Adipose tissue (tissue), 3 donors: ENCODE measurements around the gene TMEM273. TPM values are rescaled to one million over a fixed set of nuclear protein-coding genes. Genes with fewer than 3 reads are reported as not detected.

Source experiments
- H3K27ac ChIP-seq: one replicate; pipeline ENCODE4 v1.5.1; 2013; ENCODE audit warnings: low read depth, low read length
- WGBS, 3 donors: extraction: QIAGEN DNeasy Blood & Tissue Kit; methylation state at CpG; one replicate each; pipeline ENCODE4 v1.1.7; 2013; 5-methylcytosine and 5-hydroxymethylcytosine counted together
- polyA plus RNA-seq, 3 donors: library from polyadenylated mRNA; stranded (reverse); fragments of 200-250 nt; gene quantifications; one replicate each; pipeline ENCODE4 v1.2.3, GENCODE V29; 2013
- donor health status: healthy with polysubstance abuse.
- donor health status: Bipolar disorder and iron deficiency.
- donor health status: healthy.

The TMEM273 gene
- polyA plus RNA-seq, 3 donors, result 3.6 to 41.8 (median 26.4) TPM

DNA sequence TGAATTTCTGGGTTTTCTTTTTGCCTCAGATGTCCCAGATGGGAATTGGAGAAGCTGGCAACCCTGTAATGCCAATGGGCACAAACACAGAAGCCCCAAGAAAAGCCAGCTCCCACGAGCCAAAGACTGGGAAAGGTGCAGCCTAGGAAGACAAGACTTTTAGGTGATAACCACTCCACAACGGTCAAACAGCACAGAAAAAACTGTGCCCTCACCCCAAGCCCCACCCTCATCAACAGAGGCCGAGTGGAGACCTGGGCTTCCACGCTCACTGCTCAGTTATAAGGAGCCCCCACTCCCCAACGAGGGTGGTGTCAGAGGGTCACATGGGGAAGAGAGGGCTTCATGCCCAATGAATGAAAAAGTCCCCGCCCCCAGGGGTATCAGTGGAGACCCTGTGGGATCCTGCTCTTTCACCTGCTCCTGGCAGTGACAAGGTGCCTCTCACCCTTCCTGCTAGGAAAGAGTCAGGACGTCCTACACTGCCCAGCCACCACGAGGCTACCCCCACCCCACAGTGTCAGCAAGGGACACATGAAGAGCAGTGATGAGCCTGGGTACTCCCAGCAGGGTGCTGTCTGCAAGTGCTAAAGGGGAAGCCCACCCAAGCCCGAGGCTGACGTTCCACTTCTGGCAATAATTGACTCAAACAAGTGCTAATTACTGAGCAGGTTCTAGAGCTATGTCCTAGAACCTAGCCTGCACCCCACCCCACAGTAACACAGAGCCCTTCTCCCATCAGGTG lies 8.3 kb downstream of the TMEM273 start:
- WGBS, 3 donors, result 66 to 80% (median 73%) methylated on average over 10 of the region's 10 CpGs

DNA sequence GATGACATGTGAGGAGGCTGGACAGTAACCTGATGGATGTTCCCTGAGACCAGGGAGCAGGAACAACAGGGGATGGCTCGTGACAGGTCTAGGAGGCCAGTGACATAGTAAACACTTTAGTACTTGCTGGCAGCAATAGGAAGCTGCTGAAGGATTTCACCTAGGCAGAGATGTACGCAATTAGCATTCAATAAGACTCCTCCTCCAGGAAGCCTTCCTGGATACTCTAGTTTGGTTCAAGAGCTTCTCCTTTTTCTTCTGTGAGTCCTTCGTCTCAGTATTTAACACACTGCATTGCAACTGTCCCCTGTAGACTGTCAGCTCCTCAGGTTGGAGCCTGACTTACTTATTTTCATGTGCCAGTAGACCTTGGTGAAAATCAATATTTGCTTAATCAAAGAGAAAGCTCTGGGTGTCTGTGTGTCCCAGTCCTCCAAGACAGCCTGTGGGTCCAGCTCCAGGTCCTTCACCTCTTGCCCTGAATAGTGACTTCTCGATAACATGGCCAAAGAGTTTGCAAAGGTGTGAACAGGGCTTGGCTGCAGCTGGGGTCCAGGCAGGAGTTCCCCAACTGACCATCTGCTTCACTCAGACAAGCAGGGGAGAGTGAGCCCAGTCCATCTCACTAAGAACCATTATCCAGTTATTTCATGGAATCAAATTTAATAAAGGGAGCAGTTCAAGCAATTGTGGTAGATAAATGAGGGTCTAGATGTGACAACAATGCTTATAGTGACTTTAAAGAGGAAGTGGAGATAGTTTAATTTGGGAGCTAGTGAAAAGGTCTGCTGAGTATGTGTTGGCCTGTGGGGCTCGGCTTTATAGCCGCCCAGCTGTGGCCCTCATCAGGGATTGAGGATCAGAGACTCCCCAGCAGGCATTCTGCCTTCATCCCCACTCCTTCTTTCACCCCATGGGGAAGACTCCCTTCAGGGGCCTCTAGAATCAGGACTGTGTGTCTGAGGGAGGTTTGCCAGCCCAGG lies 9.4 kb downstream of the TMEM273 start:
- no peak overlapping the region for H3K27ac ChIP-seq
- WGBS, 3 donors, result 71 to 87% (median 83%) methylated on average over 6 of the region's 6 CpGs

More for the DNA sequence above, 8.3 kb downstream of the TMEM273 start:
- H3K27ac ChIP-seq, result no peak overlapping the region

DNA sequence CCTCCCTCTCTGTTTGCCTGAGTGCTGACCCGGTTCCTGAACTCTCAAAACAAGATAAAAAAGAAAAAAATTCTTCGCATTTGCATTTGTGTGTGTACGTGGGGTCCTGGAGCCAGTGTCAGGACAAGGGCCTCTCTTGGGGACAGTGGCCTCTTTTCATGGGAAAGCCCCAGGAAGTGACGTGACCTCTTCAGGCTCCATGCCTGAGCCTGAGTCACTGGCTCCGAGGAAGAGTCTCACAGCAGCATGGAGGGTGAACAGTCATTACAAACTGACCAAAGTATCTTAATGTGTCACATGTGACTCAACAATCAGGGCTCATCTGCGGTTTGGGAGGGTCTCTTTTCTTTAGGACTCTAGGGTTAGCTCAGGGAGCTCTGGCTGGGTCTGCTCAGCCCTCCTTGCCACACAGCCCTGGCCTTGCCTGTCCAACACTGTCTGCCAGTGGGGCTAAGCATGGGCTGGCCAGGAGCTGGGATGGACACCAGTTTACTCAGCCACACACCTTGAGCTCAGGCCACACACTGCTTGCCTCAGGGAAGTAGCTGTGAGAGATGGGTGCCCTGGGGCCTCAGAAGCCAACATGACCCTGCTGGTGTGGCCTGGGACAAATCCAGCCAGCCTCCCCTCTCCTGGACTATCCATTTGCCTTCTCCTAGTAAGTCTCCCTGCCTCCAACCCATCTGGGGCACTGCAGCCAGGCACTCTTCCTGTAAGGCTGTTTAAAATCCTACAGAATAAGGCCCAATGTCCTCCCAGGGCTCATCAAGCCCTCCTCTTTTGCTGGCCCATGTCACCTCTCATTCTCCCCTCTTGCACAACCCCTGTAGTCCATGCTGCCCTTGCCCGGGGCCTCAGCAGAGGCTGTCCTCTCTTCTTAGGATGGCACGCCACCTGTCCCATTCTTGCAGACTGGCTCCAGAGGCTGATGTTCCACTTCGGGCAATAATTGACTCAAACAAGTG lies 10.5 kb downstream of the TMEM273 start:
- WGBS, 3 donors, result 36 to 58% (median 48%) methylated on average over 9 of the region's 9 CpGs
- no peak overlapping the region for H3K27ac ChIP-seq

DNA sequence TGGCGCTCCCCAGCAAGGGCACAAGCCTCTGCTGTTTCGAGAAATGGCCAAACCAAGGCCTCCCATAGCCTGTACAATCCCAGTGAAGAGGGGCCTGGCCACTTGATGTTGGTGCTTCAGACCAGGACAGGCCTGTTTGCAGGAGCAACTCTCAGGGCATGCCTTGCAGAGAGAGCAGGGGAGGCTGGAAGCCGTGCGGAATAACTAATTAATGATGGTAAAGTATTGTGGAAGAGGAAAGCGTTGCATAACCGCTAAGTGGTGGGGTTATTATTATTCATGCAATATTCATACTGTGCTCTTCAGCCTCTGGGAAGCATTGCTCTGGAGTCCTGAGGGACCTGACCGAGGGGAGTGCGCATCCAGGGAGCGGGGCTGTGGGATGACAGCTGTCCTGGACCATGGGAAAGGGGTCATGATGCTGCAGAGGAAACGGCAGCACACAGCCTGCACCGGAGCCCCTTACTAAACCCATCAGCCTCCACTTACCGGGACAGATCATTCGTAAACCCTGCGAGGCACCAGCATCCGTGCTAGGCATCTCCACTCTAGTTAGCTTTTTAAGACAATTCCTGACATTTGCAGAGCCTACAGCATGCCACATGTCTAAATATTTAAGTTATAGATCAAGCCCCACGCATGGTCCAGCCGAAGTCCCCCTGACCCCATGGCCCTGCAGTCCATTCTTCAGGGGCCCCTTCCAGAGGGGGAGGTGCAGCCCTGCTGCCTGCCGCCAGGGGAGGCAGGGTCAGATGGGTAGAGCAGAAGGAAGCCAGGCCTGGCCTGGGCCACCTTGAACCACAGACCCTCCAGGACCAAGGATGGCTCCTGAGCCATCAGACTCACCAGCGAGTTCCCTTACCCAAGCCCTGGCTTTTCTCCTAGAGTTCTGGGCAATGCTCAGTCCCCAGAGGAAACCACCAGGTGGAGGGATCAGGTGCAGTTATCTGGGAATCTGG lies 11.6 kb downstream of the TMEM273 start:
- WGBS, 3 donors, result 78 to 82% (median 81%) methylated on average over 19 of the region's 19 CpGs
- H3K27ac ChIP-seq, result no peak overlapping the region

DNA sequence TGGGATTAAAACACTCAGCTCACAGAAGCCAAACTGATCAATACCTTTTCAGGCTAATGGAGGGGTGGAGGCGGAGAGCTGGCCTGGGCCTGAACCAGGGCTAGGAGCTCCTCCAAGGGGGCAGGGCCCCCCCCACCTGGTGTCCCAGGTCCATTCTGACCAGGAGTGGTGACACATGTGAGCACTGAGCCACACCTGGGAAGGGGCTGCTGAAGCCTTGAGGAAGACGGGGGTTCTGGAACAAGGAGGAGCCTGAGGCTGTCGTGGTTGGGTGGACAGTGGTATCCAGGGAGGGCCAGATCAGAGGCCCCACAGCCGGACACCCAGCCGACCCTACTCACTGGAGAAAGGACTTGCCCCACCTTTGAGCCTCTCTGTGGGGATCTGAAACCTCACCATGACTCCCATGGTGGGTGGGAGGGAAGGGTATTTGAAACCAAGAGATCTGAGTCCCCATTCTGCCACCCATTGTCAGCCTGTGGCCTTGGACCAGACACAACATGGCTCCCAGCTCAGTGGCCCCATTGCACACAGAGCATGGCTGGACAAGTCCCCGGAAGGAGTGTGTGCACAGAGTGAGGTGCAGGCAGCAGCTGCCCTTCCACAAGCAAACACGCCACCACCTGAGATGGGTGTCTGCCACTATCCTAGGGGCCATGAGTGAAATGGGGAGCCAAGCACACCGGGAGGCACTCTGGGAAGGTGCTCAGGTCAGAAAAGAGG lies 12.4 kb downstream of the TMEM273 start:
- WGBS, 3 donors, result 84 to 96% (median 94%) methylated on average over 8 of the region's 8 CpGs
- H3K27ac ChIP-seq, result no peak overlapping the region

DNA sequence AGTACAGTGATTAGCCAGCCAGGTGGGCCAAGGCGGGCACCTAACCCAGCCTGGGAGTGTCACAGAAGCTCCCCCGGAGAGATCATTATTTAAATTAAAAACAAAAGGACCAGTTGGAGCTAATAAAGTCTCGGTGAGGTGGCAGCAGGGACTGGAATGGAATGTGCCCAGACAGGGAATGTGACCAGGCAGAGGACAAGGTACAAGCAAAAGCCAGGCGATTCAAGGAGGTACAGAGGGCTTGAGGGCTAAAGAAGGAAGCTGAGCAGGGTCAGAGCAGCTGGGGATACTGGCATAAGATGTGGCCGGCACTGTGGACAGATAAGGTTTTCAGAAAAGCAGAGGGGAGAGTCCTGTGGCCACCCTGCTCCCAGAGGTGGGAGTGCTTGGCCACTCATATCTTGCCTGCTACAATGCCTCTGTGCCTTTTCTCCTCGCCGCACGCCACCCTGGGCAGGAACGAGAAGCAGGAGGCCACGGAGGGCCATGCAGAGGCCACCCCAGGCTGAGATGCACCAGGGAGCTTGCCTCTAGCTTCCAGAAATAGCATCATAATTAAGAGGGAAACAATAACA lies 13.2 kb downstream of the TMEM273 start:
- 58 to 90% (median 84%) methylated on average over 10 of the region's 10 CpGs for WGBS, 3 donors
- H3K27ac ChIP-seq, result no peak overlapping the region

DNA sequence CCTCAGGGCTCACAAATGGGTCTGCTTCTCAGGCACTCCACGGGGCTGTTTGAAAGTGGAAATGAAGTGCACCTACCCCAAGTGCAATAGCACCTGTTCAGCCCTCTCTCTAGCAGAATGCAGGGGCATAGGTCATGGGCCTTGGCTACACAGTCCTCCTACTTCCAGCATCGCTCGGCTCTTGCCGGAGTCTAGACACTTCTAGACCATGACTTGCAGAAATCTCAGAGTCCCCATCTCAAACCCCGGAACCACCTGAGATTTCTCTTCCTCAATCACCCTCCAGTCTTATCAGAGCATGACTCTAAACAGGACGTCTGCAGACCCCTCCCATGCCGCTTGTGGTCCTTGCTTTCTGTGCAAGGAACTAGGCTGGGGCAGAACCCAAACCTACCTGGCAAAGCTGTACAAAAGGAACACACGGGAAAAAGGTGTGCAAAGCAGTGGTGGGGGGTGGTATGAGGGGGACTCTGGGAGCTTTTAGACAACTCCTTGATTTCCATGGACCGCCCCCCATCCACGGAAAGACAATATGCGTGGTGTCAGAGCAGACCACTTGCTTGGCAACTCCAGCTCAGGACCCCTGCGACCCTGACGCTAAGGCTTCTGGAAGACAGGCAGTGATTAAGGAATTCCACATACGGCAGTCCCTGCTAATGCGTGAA lies 13.8 kb downstream of the TMEM273 start:
- 58 to 71% (median 67%) methylated on average over 15 of the region's 15 CpGs for WGBS, 3 donors
- no peak overlapping the region for H3K27ac ChIP-seq

DNA sequence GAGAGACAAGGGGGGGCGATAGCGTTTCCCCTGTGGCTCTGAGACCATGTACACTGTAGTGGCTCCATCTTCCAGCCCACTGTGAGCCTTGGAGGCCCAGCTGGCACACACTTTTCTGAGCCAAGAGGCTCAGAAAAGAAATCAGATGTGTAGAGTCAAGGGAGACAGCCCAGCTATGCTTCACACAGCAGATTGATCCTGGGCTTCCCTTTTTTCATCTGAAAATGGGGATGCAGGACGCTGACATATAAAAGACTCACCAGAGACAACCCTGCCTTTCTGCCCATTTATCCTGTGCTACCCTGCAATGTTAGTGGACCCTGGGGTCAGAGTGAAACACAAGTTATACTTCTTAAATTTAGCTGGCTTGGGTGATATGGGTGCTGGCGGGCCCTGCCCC lies 14.3 kb downstream of the TMEM273 start:
- no peak overlapping the region for H3K27ac ChIP-seq
- 76 to 90% (median 77%) methylated on average over 4 of the region's 4 CpGs for WGBS, 3 donors

DNA sequence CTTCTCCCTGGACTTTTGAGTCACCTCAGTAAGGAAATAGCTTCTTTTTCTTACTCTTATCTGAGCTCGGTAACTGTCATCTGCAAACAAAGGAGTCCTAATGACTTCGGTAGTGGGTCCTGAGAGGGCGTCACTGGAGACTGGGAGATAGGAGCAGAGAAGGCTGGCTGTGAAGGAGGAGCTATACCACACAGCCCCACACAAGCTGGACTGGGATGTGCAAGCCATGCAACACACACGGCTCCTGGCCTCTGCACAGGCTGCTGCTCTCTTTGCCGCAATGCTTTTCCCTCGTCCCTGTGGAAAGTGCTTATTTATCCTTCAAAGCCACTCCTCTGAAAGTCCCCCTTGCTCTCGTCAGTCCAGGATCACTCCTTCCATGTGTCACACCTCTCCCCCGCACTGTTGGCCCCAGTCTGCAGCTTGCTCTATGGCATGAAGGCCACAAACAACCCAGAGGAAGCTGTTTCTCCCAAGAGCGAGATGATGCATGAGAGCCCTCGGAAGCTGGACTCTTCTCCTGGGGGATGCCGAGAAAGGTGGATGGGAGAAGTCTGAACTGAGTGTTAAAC lies 14.9 kb downstream of the TMEM273 start:
- H3K27ac ChIP-seq, result no peak overlapping the region
- WGBS, 3 donors, result 73 to 90% (median 90%) methylated on average over 11 of the region's 11 CpGs

DNA sequence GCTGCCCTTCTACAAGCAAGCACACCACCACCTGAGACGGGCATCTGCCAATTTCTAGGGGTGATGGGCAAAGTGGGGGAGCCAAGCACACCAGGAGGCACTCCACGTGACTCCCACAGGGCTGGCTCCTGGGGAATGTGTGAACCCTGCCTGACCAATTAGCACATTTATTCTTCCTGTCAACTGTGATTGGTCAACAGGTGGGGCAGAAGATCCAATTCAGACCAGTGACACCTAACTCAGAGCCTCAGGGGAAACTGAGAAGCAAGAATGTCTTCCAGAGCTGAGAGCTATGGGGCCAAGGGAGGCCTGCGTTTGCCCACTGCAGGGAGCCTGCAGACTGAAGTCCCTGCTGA lies 15.4 kb downstream of the TMEM273 start:
- no peak overlapping the region for H3K27ac ChIP-seq
- 70 to 98% (median 93%) methylated on average over 3 of the region's 3 CpGs for WGBS, 3 donors

DNA sequence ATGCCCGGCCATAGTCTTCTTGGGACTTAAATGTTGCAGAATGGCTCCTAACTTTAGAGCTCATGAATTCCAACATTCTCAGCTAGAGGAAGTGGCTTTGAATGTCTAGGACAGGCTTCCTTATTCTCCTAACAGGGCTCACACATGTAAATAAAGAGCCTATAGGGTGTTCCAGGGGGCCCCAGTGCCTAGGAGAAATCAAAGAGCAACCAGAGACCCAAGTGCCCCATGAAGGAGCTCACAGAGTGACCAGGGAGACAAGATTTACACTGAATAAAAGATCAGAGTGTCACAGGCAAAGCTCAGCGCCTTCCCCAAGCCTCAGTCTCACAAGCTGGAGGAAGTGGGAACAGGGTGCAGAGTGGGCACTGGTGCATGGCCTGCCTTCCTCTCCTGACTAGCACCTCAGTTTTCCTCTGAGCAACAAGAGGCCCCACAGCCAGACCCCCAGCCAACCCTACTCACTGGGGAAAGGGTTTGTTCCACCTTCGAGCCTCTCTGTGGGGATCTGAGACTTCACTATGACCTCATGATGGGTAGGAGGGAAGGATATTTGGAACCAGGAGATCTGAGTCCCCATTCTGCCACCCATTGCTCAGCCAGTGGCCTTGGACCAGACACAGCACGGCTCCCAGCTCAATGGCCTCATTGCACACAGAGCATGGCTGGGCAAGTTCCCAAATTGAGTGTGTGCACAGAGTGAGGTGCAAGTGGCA lies 16.0 kb downstream of the TMEM273 start:
- 79 to 93% (median 92%) methylated on average over 4 of the region's 4 CpGs for WGBS, 3 donors
- no peak overlapping the region for H3K27ac ChIP-seq

DNA sequence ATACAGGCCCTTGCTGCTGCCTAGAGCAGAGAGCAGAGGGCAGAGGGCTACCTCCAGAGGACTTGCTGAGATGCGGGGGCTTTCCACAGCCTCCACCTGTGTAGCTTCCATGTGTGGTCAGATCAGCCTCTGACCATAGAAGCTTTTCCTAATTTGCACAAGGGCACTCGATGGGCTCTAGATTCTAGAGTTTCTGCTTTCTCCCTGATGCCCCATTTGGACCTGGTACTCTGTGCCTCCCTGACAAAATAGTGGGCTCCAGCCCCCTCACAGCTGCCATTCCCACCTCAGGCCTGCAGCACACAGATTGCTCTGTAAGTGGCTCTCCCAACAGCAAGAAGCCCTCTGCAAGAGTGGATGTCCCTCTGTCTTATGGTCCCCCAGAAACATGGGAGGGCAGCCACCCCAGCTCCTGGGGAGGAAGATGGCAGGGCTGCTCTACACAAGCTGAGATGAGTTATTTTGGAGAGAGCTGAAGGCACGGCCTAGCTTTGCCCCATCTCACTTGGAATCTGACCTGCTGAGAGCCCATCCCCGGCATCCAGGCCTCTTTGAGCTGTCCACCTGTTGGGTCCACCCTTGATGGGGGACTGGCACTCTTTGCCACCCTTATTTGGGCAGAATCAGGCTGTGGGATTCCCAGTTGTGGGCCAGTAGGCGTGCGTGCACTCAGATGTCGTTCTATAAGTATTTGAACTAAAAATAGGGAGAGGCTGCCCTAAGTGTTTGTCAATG lies 16.7 kb downstream of the TMEM273 start:
- H3K27ac ChIP-seq, result no peak overlapping the region
- 71 to 88% (median 81%) methylated on average over 7 of the region's 7 CpGs for WGBS, 3 donors

DNA sequence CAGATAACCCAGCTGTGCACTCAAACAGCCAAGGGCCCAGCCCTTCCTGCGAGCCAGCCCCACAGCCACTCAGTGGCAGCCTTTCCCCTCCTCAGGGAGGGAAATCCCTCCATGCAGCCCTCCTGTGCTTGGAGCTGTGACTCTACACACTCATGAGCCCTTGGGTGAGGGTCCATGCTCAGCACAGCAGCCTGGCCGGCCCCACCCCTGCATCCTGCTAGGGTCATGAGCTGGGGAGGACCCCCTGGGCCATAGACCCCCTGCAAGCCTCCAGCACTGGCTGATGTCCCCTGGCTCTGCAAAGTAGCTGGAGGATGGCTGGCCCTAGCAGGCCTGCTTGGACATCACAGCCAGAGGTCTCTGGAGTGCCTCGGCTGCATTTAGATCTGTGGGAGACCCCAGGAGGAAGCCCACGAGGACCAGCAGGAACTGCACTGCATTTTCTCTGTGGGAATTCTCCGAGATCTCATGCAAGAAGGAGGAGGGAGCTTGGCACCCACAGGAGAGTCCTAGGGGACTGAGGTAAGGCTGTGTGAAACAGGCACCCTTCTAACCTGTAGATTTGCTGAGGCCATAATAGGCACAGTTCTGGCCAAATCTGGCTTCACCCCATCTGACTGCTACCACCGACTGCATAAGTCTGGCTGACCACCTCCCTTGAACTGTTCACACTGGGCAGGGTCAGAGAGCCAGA lies 17.4 kb downstream of the TMEM273 start:
- 72 to 81% (median 75%) methylated on average over 6 of the region's 6 CpGs for WGBS, 3 donors
- H3K27ac ChIP-seq, result no peak overlapping the region

DNA sequence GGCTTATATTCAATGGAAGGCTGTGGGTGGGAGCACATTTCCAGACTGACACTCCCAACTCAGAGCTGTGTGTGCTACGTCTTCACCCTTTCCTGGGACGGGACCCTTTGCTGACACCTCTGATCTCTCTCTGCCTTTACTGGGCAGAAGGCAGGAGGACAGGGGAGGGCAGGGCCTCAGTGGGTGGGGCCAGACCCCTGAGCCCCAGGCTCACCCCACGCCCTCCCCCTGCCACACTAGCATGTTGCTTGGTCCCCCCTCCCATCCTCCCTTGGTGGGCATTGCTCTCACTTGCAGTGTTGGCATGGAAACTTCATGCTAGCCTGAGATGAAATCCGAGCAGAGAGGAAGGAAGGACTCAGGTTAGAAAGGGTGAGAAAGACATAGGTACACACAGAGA lies 18.4 kb downstream of the TMEM273 start:
- WGBS, 3 donors, result 59 to 85% (median 82%) methylated on average over 4 of the region's 4 CpGs
- H3K27ac ChIP-seq, result no peak overlapping the region
